Lung microvascular endothelial cell (primary cell): ENCODE results near the gene C1QTNF12. TPM values are rescaled to one million over a fixed set of nuclear protein-coding genes. Genes with fewer than 3 reads are reported as not detected.
"Not testable (repeated sequence)": the region's sequence is repeated elsewhere in the genome, so short reads cannot be mapped to it uniquely, and the experiment has no call there.

ENCODE experiments used
- DNase-seq, 2 donors: peaks; one replicate each; pipeline versions ENCODE4 v3.0.0 to v3.0.0-alpha.2; 2010; ENCODE audit warnings: low read depth in 2 of 2
- total RNA-seq: library from RNA; depleted of rRNA; stranded (reverse); fragments of >200 nt; gene quantifications from 2 replicates; pipeline ENCODE4 v1.2.1, GENCODE V29; 2014

Gene C1QTNF12
- total RNA-seq, 1 donor from 2014 or later = 0.20 TPM

DNA sequence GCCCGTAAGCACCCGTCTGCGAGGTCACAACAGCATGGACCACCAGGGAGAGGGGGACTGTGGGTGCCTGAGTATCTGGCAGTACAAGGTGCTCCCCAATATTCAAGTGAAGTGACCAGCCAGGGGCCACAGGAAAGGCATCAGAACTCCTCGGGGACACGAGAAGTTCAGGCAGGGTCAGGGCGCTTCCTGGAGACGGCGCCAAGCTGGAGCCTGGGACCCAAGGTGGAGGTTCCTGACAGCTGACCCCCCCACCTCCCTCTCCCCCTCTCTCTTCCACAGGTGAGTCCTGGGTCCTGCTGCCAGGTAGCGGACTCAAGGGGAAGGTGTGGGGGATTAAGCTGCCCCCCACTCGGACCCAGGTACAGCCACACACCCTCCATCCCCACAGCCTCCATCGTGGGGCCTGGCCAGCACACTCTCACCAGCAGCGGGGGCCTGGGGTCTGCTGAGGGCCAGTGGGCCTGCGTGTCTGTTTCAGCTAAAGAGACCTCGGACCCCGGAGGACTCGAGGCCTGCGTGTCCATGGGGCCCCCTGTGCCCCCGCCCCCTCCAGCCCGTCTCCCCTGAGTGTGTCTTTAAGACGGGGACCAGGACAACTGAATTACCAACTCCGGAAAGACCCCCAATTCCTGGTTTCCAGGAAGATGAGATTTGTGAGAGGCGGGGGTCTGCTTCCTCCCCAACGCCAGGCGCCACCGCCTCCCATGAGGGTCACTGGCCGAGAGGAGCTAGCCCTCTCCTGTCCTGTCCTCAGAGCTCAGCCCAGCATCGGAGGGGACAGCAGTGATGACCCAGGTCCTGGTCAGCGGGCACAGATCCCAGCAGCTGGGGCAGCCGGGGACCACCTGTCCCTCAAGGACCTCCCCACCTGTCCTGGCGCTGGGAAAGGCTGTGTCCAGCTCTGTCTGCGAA lies 46.3 kb downstream of the C1QTNF12 start:
- no peak for DNase-seq

DNA sequence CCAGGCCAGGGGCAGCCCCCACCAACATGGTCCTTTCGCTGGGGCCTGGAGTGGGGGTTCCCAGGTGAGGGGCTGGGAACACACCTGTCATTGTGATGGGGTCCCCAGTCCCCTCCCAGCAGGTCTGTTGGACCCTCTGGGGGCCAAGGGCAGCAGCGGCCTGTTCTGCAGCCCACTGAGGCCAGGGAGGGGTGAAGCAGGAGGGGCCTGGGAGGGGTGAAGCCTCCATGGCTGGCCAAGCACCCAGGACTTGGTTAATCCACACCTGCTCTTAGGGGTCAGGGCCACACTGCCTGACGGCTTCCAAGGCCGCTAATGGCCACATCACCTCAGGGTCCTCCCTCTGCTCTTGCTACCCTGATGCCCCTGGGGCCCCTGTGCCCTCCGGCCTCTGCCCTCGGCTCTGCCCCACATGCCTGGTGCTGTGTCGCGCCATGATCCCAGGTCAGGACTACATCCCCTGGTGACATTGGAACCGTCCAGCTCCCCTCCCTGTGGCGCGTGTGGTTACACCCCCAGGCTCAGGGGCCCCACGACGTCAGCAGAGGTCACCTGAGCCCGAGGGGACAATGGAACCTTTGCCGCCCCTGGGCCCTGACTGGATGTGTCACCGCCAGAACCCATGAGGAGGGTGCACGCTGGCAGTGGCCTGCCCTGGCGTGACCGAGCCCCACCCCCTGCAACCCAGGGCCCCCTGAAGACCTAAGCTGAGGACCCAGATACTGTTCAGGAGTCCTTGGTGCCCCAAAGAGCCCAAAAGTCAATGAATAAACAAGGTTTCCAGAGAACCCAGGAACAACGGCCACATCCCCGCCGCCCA lies 47.2 kb downstream of the C1QTNF12 start:
- DNase-seq = no peak

DNA sequence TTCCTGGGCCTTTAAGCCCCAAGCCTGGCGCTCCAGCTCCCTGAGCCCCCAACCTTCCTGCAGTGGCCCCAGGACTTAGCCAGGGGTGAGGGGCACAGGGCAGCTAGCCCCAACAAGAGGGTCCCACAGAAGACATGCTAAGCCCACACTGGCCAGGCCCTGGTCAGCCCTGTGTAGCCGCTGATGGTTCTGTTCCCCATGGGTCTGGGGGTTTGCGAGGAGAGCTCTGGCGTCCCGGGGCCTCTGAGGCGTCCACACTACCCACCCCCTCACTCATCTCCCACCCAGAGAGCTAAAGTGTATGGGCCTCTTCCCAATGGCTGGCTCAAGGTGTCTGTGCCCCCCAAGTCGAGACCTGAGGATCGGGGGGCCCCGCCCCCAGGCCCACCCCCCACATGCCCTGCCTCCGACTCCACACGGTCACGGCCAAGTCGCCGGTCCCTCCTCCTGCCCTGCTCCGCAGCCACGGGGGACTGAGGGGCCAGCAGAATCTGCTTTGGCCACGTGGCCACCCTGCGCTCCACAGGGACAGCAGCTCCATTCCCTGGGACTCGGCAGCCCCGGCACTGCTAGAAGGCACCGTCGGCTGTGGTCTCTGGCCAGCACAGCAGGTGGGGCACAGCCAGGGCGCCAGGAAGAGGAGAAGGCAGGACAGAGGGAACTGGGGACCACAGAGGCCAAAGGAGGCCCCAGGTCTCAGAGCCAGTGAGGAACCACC lies 47.9 kb downstream of the C1QTNF12 start:
- DNase-seq = no peak

DNA sequence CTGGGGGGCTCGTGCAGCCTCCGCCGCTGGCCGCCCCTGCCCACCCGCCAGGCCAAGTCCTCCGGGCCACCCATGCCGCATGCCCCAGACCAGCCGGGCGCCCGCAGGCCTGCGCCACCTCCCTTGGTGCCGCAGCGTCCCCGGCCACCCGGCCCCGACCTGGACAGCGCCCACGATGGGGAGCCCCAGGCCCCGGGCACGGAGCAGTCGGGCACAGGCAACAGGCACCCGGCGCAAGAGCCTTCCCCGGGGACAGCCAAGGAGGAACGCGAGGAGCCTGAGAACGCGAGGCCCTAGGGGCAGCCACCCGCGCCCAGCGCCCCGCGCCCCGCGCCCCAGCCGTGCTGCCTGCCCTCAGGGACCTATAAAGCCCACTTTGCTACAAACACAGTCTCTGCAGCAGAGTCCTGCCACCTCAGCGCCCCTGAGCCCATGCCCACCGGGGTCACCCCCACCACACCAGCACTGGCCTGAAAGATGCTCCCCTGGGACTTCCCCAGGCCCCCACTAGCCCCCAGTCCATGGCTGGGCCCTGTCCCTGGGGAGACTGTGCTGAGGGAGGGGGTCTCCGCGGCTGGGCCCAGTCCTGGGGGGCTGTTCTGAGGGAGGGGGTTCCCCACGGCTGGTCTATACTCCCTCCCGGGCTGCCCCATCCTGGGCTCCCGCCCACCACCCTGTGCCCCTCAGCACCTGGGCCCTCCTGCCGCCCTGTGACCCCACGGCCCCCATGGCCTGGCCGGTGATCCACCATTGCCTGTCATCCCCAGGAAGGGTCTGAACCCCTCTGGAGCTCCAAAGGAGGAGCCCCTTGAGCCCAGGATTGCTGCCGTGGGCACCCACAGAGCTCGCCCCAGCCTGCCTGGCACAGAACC lies 48.7 kb downstream of the C1QTNF12 start:
- no peak for DNase-seq

DNA sequence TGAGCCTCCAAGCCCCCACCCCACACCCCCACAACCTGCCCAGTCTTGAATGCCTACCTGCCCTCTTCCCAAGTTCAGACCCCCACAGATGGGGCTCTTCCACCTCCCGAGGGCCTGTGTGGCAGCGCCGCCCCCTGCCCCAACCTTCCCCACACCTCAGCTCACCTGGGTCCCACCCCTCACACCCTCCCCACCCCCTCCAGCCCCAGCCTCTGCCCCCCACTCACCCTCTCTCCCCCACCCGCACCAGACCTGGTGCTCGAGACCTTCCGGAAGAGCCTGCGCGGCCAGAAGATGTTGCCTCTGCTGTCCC lies 49.4 kb downstream of the C1QTNF12 start:
- DNase-seq = no peak

DNA sequence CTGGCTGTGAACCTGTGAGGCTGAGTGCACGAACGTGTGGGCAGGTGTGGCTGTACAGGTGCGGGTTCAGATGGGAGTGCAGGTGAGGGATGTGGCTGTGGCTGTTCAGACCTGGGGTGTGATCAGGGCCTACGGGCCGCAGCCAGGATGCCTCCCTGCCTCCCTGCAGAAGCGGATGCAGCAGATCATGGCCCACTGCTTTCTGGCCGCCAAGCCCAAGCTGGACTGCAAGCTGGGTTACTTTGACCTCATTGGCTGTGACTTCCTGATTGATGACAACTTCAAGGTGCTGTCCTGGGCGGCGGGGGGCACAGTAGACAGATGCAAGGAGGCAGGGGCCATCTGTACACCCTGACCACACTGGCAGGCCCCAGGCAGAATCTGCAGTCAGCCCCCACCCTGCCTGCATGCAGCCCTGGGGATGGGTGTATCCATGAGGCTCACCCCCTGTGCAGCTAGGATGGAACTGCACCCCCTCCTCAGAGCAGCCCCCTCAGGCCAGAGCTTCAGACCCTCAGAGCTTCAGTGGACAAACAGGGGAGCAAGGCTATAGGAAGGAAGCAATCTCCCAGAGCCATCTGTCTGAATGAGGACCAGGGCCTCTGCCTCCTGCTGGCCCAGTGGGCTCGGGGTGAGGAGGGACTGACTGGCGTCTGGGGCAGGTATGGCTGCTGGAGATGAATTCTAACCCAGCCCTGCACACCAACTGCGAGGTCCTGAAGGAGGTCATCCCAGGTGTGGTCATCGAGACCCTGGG lies 49.9 kb downstream of the C1QTNF12 start:
- DNase-seq = no peak

DNA sequence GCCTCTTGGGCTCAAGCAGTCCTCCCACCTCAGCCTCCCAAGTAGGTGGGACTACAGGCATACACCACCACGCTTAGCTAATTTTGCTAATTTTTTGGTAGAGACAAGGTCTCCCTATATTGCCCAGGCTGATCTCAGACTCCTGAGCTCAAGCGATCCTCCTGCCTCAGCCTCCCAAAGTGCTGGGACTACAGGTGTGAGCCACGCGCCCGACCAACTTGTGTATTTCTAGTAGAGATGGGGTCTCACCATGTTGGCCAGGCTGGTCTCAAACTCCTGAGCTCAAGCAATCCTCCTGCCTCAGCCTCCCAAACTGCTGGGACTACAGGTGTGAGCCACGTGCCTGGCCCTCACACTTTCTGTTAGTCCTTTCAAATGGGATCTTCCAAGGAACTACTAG lies 50.8 kb downstream of the C1QTNF12 start:
- not testable (repeated sequence) for DNase-seq

DNA sequence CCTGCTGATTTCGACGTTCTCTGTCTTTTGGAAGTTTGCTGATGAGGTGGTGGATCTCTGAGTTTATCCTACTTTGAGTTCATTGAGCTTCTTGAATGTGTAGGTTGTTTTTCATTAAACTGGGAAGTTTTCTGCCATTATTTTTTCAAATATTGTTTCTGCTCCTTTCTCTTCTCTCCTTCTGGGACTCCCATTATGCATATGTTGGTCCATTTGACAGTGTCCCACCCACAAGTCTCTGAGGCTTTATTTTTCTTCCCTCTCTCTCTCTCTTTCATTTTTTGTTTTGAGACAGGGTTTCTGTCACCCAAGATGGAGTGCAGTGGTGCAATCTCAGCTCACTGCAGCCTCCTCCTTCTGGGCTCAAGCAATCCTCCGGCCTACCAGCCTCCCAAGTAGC lies 51.8 kb downstream of the C1QTNF12 start:
- DNase-seq = no peak

Other genes with a start within 250 kb of the C1QTNF12 start
- gene HES4, start 246.6 kb downstream of the C1QTNF12 start, total RNA-seq = 23.3 and 24.8 TPM in 2 replicates
- gene ISG15, start 233.2 kb downstream of the C1QTNF12 start, total RNA-seq = 109 TPM in 2 replicates
- gene AGRN, start 226.6 kb downstream of the C1QTNF12 start, total RNA-seq = 35.7 and 53.8 TPM in 2 replicates
- not detected in 2 replicates for gene RNF223, start 172.4 kb downstream of the C1QTNF12 start, total RNA-seq
- gene C1orf159, start 130.6 kb downstream of the C1QTNF12 start, total RNA-seq = 4.8 and 5.2 TPM in 2 replicates
- gene TTLL10, start 72.8 kb downstream of the C1QTNF12 start, total RNA-seq = not detected in 2 replicates
- 0.22 and 0.60 TPM in 2 replicates for gene TNFRSF18, start 40.1 kb downstream of the C1QTNF12 start, total RNA-seq
- gene TNFRSF4, start 32.6 kb downstream of the C1QTNF12 start, total RNA-seq = 1.5 and 4.2 TPM in 2 replicates
- gene SDF4, start 14.7 kb downstream of the C1QTNF12 start, total RNA-seq = 59.3 and 93.5 TPM in 2 replicates
- 14.8 and 30.4 TPM in 2 replicates for gene B3GALT6, start 14.5 kb downstream of the C1QTNF12 start, total RNA-seq
- 28.1 and 34.9 TPM in 2 replicates for gene UBE2J2, start 27.1 kb upstream of the C1QTNF12 start, total RNA-seq
- under 0.01 and 0.20 TPM in 2 replicates for gene SCNN1D, start 33.7 kb upstream of the C1QTNF12 start, total RNA-seq
- gene ACAP3, start 61.2 kb upstream of the C1QTNF12 start, total RNA-seq = 10.0 and 14.7 TPM in 2 replicates
- gene PUSL1, start 61.9 kb upstream of the C1QTNF12 start, total RNA-seq = 6.9 and 8.1 TPM in 2 replicates
- 44.9 and 50.4 TPM in 2 replicates for gene INTS11, start 77.9 kb upstream of the C1QTNF12 start, total RNA-seq
- gene CPTP, start 78.1 kb upstream of the C1QTNF12 start, total RNA-seq = 10.7 and 16.3 TPM in 2 replicates
- under 0.01 and 0.20 TPM in 2 replicates for gene TAS1R3, start 84.6 kb upstream of the C1QTNF12 start, total RNA-seq
- gene DVL1, start 102.7 kb upstream of the C1QTNF12 start, total RNA-seq = 19.4 and 39.7 TPM in 2 replicates
- gene MXRA8, start 111.8 kb upstream of the C1QTNF12 start, total RNA-seq = 0.20 and 0.44 TPM in 2 replicates
- gene AURKAIP1, start 128.5 kb upstream of the C1QTNF12 start, total RNA-seq = 83.2 and 87.7 TPM in 2 replicates
- gene CCNL2, start 152.6 kb upstream of the C1QTNF12 start, total RNA-seq = 36.0 and 57.9 TPM in 2 replicates
- gene MRPL20, start 160.6 kb upstream of the C1QTNF12 start, total RNA-seq = 79.8 and 90.2 TPM in 2 replicates
- gene ANKRD65, start 174.6 kb upstream of the C1QTNF12 start, total RNA-seq = under 0.01 and 0.22 TPM in 2 replicates
- 2.2 and 5.0 TPM in 2 replicates for gene VWA1, start 189.0 kb upstream of the C1QTNF12 start, total RNA-seq
- gene ATAD3C, start 203.0 kb upstream of the C1QTNF12 start, total RNA-seq = under 0.01 TPM in 2 replicates
- gene ATAD3B, start 225.0 kb upstream of the C1QTNF12 start, total RNA-seq = 13.5 and 19.4 TPM in 2 replicates